ENCODE results near the gene MIOX.

Gene MIOX

DNA sequence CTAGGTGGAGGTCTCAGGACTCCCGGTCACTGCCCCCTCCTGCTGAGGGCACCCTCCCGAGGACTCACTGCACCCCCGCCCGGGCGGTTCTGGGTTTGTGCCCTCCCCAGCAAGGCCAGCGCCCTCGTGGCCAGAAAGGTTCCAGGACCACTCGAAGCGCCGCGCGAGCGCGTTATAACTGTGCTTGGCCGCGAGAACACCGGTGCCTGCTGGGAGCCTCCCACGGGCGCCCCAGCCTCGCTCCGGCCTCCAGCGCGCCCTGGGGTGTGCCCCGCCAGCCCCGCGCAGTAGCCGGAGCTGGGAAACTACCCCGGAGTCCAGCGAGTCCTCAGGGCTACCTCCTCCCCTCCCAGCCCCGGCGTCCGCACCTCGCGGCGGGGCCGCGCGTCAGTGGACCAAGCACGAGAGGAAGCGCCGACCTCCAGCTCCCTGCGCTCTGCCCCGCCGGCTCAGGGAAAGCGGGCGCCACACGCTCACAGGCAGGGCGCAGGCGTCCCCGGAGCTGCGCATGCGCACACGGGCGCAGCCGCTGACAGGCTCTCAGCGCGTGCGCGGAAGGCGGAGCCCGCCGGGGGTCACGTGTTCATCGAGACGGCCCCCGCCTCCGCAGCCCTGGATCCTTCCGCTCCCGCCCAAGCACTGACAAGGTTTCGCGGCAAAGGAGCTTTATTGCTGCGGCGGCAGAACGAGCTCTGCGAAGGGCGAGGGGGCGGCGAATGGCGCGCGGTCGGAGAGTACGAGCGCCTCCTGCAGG is 38.6 kb downstream of the MIOX start, which contains the start of gene SCO2:
SCO2 (minus strand) TSS at position 495 of the 754 bp plus-strand sequence. CDS start 1,187 bp downstream, outside the sequence.
- Histone ChIP-seq H3K36me3 (ENCODE audit: control insufficient read depth in 2 of 2, insufficient read depth in 1 of 2, low read length in 2 of 2) (peaks cover 0 to 40% of the 10 kb centered on the region in 2 experiments; a peak in 2 of 3 replicates), H3K4me3 (ENCODE audit: low read depth, low read length) (peak within 1 kb of the TSS; percentile 79), H3K4me1 (ENCODE audit: control insufficient read depth, insufficient read depth, low read length) (no peaks in the 10 kb centered on the region; the same call in 1 of the 2 replicates), H3K27ac (ENCODE audit: extremely low read depth, low read depth, low read length) (peak within 1 kb of the TSS; percentile 90), H3K9me3 (ENCODE audit: control insufficient read depth, insufficient read depth, low read depth, low read length) (no peaks in the 10 kb centered on the region)
- ChIA-PET CTCF (interaction anchor here (0.6 to 2.7 kb wide), 55 partner anchors 8 to 734 kb away, joined by 3 to 37 read pairs (median 4); partner anchors contain the start of genes KLHDC7B, LMF2, NCAPH2 and SYCE3), POLR2A (interaction anchor here (0.6 to 5.3 kb wide), 43 partner anchors 8 to 758 kb away, joined by 3 to 189 read pairs (median 5); partner anchors contain the start of genes ARSA, CHKB, CPT1B and HDAC10)
- TF ChIP-seq REST (tag by site-specific recombination; IDR thresholded peaks at IDR 0.05), result no peak
- no peak for TF ChIP-seq ZNF23 (tag by site-specific recombination; IDR thresholded peaks at IDR 0.05; ENCODE audit: borderline replicate concordance)
- peak; percentile 16; the same call in 1 of the 2 replicates for TF ChIP-seq OSR2 (tag by site-specific recombination; IDR thresholded peaks at IDR 0.05)
- TF ChIP-seq OVOL3 (tag by site-specific recombination; IDR thresholded peaks at IDR 0.05), result peak; percentile 47; the same call in 1 of the 2 replicates
- TF ChIP-seq ZNF560 (tag by site-specific recombination; IDR thresholded peaks at IDR 0.05; ENCODE audit: borderline replicate concordance), result no peak
- TF ChIP-seq MYNN (tag by site-specific recombination; IDR thresholded peaks at IDR 0.05; ENCODE audit: borderline replicate concordance), result no peak
- TF ChIP-seq PBX3 (CRISPR knock-in tag; IDR thresholded peaks at IDR 0.05), result peak; percentile 84; the same call in 1 of the 2 replicates
- TF ChIP-seq ZBTB7A (tag by site-specific recombination; IDR thresholded peaks at IDR 0.05; ENCODE audit: low read depth), result peak; percentile 76
- no peak for TF ChIP-seq BCL6B (tag by site-specific recombination; IDR thresholded peaks at IDR 0.05)
- TF ChIP-seq GLIS2 (tag by site-specific recombination; IDR thresholded peaks at IDR 0.05), result peak; percentile 98
- TF ChIP-seq ZNF423 (tag by site-specific recombination; IDR thresholded peaks at IDR 0.05), result peak; percentile 93
- TF ChIP-seq, protein P1, sequence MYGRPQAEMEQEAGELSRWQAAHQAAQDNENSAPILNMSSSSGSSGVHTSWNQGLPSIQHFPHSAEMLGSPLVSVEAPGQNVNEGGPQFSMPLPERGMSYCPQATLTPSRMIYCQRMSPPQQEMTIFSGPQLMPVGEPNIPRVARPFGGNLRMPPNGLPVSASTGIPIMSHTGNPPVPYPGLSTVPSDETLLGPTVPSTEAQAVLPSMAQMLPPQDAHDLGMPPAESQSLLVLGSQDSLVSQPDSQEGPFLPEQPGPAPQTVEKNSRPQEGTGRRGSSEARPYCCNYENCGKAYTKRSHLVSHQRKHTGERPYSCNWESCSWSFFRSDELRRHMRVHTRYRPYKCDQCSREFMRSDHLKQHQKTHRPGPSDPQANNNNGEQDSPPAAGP (tag by site-specific recombination; IDR thresholded peaks at IDR 0.05), result peak; percentile 61; the same call in 1 of the 2 replicates
- TF ChIP-seq, protein P2, sequence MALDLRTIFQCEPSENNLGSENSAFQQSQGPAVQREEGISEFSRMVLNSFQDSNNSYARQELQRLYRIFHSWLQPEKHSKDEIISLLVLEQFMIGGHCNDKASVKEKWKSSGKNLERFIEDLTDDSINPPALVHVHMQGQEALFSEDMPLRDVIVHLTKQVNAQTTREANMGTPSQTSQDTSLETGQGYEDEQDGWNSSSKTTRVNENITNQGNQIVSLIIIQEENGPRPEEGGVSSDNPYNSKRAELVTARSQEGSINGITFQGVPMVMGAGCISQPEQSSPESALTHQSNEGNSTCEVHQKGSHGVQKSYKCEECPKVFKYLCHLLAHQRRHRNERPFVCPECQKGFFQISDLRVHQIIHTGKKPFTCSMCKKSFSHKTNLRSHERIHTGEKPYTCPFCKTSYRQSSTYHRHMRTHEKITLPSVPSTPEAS (tag by site-specific recombination; IDR thresholded peaks at IDR 0.05), result no peak
- no peak; the same call in 1 of the 2 replicates for TF ChIP-seq ELK4 (IDR thresholded peaks at IDR 0.05; ENCODE audit: borderline replicate concordance, low read depth, low read length)
- peak; percentile 81 for TF ChIP-seq ZFP37 (tag by site-specific recombination; IDR thresholded peaks at IDR 0.05)
- peak; percentile 17; the same call in 1 of the 2 replicates for TF ChIP-seq CTCF (tag by site-specific recombination; IDR thresholded peaks at IDR 0.05)
- TF ChIP-seq ZIC2 (tag by site-specific recombination; IDR thresholded peaks at IDR 0.05), result peak; percentile 93
- TF ChIP-seq ZNF660 (tag by site-specific recombination; IDR thresholded peaks at IDR 0.05), result peak; percentile 39; the same call in 1 of the 2 replicates
- TF ChIP-seq, protein P3, sequence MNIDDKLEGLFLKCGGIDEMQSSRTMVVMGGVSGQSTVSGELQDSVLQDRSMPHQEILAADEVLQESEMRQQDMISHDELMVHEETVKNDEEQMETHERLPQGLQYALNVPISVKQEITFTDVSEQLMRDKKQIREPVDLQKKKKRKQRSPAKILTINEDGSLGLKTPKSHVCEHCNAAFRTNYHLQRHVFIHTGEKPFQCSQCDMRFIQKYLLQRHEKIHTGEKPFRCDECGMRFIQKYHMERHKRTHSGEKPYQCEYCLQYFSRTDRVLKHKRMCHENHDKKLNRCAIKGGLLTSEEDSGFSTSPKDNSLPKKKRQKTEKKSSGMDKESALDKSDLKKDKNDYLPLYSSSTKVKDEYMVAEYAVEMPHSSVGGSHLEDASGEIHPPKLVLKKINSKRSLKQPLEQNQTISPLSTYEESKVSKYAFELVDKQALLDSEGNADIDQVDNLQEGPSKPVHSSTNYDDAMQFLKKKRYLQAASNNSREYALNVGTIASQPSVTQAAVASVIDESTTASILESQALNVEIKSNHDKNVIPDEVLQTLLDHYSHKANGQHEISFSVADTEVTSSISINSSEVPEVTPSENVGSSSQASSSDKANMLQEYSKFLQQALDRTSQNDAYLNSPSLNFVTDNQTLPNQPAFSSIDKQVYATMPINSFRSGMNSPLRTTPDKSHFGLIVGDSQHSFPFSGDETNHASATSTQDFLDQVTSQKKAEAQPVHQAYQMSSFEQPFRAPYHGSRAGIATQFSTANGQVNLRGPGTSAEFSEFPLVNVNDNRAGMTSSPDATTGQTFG (tag by site-specific recombination; IDR thresholded peaks at IDR 0.05; ENCODE audit: borderline replicate concordance), result no peak
- TF ChIP-seq ZNF433 (tag by site-specific recombination; IDR thresholded peaks at IDR 0.05; ENCODE audit: low read depth), result no peak
- TF ChIP-seq FEZF1 (tag by site-specific recombination; IDR thresholded peaks at IDR 0.05), result no peak

Data from HEK293 (cell line).